ENCODE measurements around the gene PPFIBP1.

- TF ChIP-seq POLR2A (IDR thresholded peaks at IDR 0.05) (no peak), CTCF (IDR thresholded peaks at IDR 0.05) (no peak)
These were observed 29.0 kb downstream of the PPFIBP1 start for GRCh38 chr12:27552886-27553560.

All from suprapubic skin (tissue), 3 donors.